HepG2 (cell line): ENCODE data around the gene ALDH18A1. TPM values are rescaled to one million over a fixed set of nuclear protein-coding genes. Genes with fewer than 3 reads are reported as not detected.

Experiments
- ASH2L ChIP-seq: fragments of 300-600, 200-600 bp; sonication (generic); IDR thresholded peaks from 2 replicates; pipeline ENCODE4 v1.7.0; 2017; ENCODE audit warnings: low read depth, mild to moderate bottlenecking, moderate library complexity, mixed read lengths, low read length; ENCODE audit not compliant: insufficient read length
- CEBPG ChIP-seq: IDR thresholded peaks from 2 replicates; pipeline ENCODE4 v1.6.1; 2016
- DMAP1 ChIP-seq: IDR thresholded peaks from 2 replicates; pipeline ENCODE4 v1.6.1; 2016
- DPF2 ChIP-seq: sonication (generic); formaldehyde crosslinking; IDR thresholded peaks from 2 replicates; pipeline ENCODE4 v1.4.0; 2020; ENCODE audit warnings: mild to moderate bottlenecking, low read depth, missing genetic modification reagents, borderline replicate concordance
- DR1 ChIP-seq: sonication (generic); formaldehyde crosslinking; IDR thresholded peaks from 2 replicates; pipeline ENCODE4 v1.8.0; 2021; ENCODE audit warnings: mild to moderate bottlenecking, missing genetic modification reagents, inconsistent platforms
- FOSL2 ChIP-seq: sonication (generic); formaldehyde crosslinking; IDR thresholded peaks from 2 replicates; pipeline ENCODE4 v1.4.0; 2020; ENCODE audit warnings: missing genetic modification reagents
- GTF3A ChIP-seq: sonication (generic); formaldehyde crosslinking; conservative IDR thresholded peaks from 2 replicates; pipeline ENCODE4 v1.4.0; 2020; ENCODE audit warnings: mild to moderate bottlenecking, missing genetic modification reagents
- HMGXB4 ChIP-seq, 2 experiments: sonication (generic) in 1 of 2; formaldehyde crosslinking in 1 of 2; IDR thresholded peaks; 2 replicates each; pipeline versions ENCODE4 v1.4.0 to v1.6.1; 2018 to 2020; ENCODE audit warnings: missing genetic modification reagents in 2 of 2, borderline replicate concordance in 1 of 2, low read depth in 1 of 2, mild to moderate bottlenecking in 1 of 2, missing biosample characterization in 1 of 2
- KDM6A ChIP-seq: IDR thresholded peaks from 2 replicates; pipeline ENCODE4 v1.6.1; 2016; ENCODE audit warnings: low read depth
- KLF16 ChIP-seq, 2 experiments: sonication (generic) in 1 of 2; formaldehyde crosslinking in 1 of 2; IDR thresholded peaks; 2 replicates each; pipeline versions ENCODE4 v1.6.1 to v1.8.0; 2016 to 2023; ENCODE audit warnings: missing genetic modification reagents in 2 of 2, missing compliant biosample characterization in 1 of 2
- RORA ChIP-seq: sonication (generic); formaldehyde crosslinking; IDR thresholded peaks from 2 replicates; pipeline ENCODE4 v1.5.0; 2020; ENCODE audit warnings: mild to moderate bottlenecking, missing genetic modification reagents, moderate library complexity
- ZBTB20 ChIP-seq: sonication (generic); formaldehyde crosslinking; IDR thresholded peaks from 2 replicates; pipeline ENCODE4 v1.8.1; 2023; ENCODE audit warnings: missing genetic modification reagents, low read depth, mild to moderate bottlenecking, borderline replicate concordance
- ZFP36L2 ChIP-seq: sonication (generic); formaldehyde crosslinking; IDR thresholded peaks from 2 replicates; pipeline ENCODE4 v1.4.0; 2020; ENCODE audit warnings: missing genetic modification reagents
- ZNF253 ChIP-seq: sonication (generic); formaldehyde crosslinking; IDR thresholded peaks from 2 replicates; pipeline ENCODE4 v1.8.0; 2022; ENCODE audit warnings: mild to moderate bottlenecking, missing genetic modification reagents, borderline replicate concordance
- ZNF614 ChIP-seq: IDR thresholded peaks from 2 replicates; pipeline ENCODE4 v1.6.1; 2018; ENCODE audit warnings: missing biosample characterization, missing genetic modification reagents, inconsistent platforms, borderline replicate concordance
- ZUFSP ChIP-seq: sonication (generic); formaldehyde crosslinking; IDR thresholded peaks from 2 replicates; pipeline ENCODE4 v1.9.0; 2021; ENCODE audit warnings: missing genetic modification reagents, mild to moderate bottlenecking, borderline replicate concordance
- polyA plus RNA-seq, 8 experiments: library from polyadenylated mRNA; depleted of rRNA in 3 of 8; stranded (reverse) in 7 of 8; unstranded in 1 of 8; fragments of >200 nt; fragmentation: Illumina TruSeq in 4 of 8; extraction: Trizol in 4 of 8; gene quantifications; 2 replicates each; pipeline versions ENCODE4 v1.2.1 to v1.2.3, GENCODE V29; 2011 to 2016; ENCODE audit warnings: low read depth in 4 of 8, missing spikeins in 1 of 8, mixed read lengths in 1 of 8; ENCODE audit not compliant: insufficient read depth in 1 of 8
- total RNA-seq, 5 experiments: library from RNA; depleted of rRNA; stranded (reverse); fragments of >200 nt; fragmentation: Illumina TruSeq; extraction: Trizol; gene quantifications; 2 replicates each; pipeline ENCODE4 v1.2.3, GENCODE V29; 2016; ENCODE audit warnings: low read depth in 1 of 5
- TF ChIP-seq, protein P1 (sequence below): sonication (generic); formaldehyde crosslinking; conservative IDR thresholded peaks from 2 replicates; pipeline ENCODE4 v1.4.0; 2020; ENCODE audit warnings: missing genetic modification reagents
- TF ChIP-seq, protein P2 (sequence below): sonication (generic); formaldehyde crosslinking; IDR thresholded peaks from 2 replicates; pipeline ENCODE4 v1.8.0; 2022; ENCODE audit warnings: mild to moderate bottlenecking, missing genetic modification reagents
- TF ChIP-seq, protein P3 (sequence below): sonication (generic); formaldehyde crosslinking; IDR thresholded peaks from 2 replicates; pipeline ENCODE4 v1.8.0; 2022; ENCODE audit warnings: mild to moderate bottlenecking, missing genetic modification reagents, moderate library complexity
- TF ChIP-seq, protein P4 (sequence below): sonication (generic); formaldehyde crosslinking; IDR thresholded peaks from 2 replicates; pipeline ENCODE4 v1.4.0; 2020; ENCODE audit warnings: mild to moderate bottlenecking, missing genetic modification reagents

Gene ALDH18A1
- total and polyA plus RNA-seq, 2 of the 13 experiments (the other 11 are each of a cell fraction or from before 2014, with no cell fraction given), result 180 to 263 TPM

GRCh38 chr10:95635319-95635733 lies 21.2 kb downstream of the ALDH18A1 start (continued):
- peak; percentile 33 for TF ChIP-seq ASH2L
- peak; percentile 50; the same call in 1 of the 2 replicates for TF ChIP-seq DPF2 (CRISPR knock-in tag)
- no peak for TF ChIP-seq ZNF253 (CRISPR knock-in tag)
- no peak for TF ChIP-seq ZFP36L2 (CRISPR knock-in tag)
- TF ChIP-seq HMGXB4 (CRISPR knock-in tag; IDR thresholded peaks at IDR 0.05; ENCODE audit: borderline replicate concordance in 1 of 2, low read depth in 1 of 2), result 0 out of 4 replicates have a peak, but pooled peaks of 1 of the 2 experiments have one; percentile 28
- TF ChIP-seq RORA (CRISPR knock-in tag), result 0 out of 2 replicates have a peak, but pooled peaks have one; percentile 35
- peak in 1 of 2 experiments; percentile 64; a peak in 1 of 4 replicates for TF ChIP-seq KLF16 (CRISPR knock-in tag; IDR thresholded peaks at IDR 0.05)
- TF ChIP-seq, protein P1, sequence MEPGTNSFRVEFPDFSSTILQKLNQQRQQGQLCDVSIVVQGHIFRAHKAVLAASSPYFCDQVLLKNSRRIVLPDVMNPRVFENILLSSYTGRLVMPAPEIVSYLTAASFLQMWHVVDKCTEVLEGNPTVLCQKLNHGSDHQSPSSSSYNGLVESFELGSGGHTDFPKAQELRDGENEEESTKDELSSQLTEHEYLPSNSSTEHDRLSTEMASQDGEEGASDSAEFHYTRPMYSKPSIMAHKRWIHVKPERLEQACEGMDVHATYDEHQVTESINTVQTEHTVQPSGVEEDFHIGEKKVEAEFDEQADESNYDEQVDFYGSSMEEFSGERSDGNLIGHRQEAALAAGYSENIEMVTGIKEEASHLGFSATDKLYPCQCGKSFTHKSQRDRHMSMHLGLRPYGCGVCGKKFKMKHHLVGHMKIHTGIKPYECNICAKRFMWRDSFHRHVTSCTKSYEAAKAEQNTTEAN (CRISPR knock-in tag), result 0 out of 2 replicates have a peak, but pooled peaks have one; percentile 49
- no peak for TF ChIP-seq FOSL2 (CRISPR knock-in tag)
- TF ChIP-seq DMAP1 (CRISPR knock-in tag), result peak; percentile 39; the same call in 1 of the 2 replicates
- TF ChIP-seq, protein P2, sequence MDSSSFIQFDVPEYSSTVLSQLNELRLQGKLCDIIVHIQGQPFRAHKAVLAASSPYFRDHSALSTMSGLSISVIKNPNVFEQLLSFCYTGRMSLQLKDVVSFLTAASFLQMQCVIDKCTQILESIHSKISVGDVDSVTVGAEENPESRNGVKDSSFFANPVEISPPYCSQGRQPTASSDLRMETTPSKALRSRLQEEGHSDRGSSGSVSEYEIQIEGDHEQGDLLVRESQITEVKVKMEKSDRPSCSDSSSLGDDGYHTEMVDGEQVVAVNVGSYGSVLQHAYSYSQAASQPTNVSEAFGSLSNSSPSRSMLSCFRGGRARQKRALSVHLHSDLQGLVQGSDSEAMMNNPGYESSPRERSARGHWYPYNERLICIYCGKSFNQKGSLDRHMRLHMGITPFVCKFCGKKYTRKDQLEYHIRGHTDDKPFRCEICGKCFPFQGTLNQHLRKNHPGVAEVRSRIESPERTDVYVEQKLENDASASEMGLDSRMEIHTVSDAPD (CRISPR knock-in tag), result no peak
- TF ChIP-seq GTF3A, result no peak
- peak; percentile 67; the same call in 1 of the 2 replicates for TF ChIP-seq KDM6A
- TF ChIP-seq, protein P3, sequence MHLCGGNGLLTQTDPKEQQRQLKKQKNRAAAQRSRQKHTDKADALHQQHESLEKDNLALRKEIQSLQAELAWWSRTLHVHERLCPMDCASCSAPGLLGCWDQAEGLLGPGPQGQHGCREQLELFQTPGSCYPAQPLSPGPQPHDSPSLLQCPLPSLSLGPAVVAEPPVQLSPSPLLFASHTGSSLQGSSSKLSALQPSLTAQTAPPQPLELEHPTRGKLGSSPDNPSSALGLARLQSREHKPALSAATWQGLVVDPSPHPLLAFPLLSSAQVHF (CRISPR knock-in tag), result no peak
- peak; percentile 21; the same call in 1 of the 2 replicates for TF ChIP-seq CEBPG
- peak; percentile 50; the same call in 1 of the 2 replicates for TF ChIP-seq ZNF614 (CRISPR knock-in tag)
- no peak for TF ChIP-seq ZUFSP
- TF ChIP-seq, protein P4, sequence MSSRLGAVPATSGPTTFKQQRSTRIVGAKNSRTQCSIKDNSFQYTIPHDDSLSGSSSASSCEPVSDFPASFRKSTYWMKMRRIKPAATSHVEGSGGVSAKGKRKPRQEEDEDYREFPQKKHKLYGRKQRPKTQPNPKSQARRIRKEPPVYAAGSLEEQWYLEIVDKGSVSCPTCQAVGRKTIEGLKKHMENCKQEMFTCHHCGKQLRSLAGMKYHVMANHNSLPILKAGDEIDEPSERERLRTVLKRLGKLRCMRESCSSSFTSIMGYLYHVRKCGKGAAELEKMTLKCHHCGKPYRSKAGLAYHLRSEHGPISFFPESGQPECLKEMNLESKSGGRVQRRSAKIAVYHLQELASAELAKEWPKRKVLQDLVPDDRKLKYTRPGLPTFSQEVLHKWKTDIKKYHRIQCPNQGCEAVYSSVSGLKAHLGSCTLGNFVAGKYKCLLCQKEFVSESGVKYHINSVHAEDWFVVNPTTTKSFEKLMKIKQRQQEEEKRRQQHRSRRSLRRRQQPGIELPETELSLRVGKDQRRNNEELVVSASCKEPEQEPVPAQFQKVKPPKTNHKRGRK, result no peak
- TF ChIP-seq ZBTB20 (CRISPR knock-in tag), result no peak
- TF ChIP-seq DR1, result no peak
